Measurements from ENCODE around the gene MYBPHL.

The MYBPHL gene

GRCh38 chr1:109272021-109272799, 34.6 kb downstream of the MYBPHL start:
- no peaks in the 10 kb centered on the region; the same call in 1 of the 2 replicates for H3K36me3 ChIP-seq (ENCODE audit: insufficient read depth, low read length)
- no peaks in the 10 kb centered on the region for H3K9me3 ChIP-seq (ENCODE audit: low read depth, low read length)
- no peak overlapping the region for H3K27ac ChIP-seq
- DNase-seq (ENCODE audit: low read depth, low spot score): no peak
- H3K4me3 ChIP-seq: no peak overlapping the region
- no peak overlapping the region for H3K9ac ChIP-seq (ENCODE audit: insufficient read length)
- TF ChIP-seq FOXP2 (optimal IDR thresholded peaks at IDR 0.05; ENCODE audit: control extremely low read depth, extremely low read length, insufficient read depth): no peak
- no peak for TF ChIP-seq POLR2AphosphoS5 (IDR thresholded peaks at IDR 0.05; ENCODE audit: borderline replicate concordance, low read depth, low read length)
- TF ChIP-seq EZH2 (IDR thresholded peaks at IDR 0.05): no peak

DNA sequence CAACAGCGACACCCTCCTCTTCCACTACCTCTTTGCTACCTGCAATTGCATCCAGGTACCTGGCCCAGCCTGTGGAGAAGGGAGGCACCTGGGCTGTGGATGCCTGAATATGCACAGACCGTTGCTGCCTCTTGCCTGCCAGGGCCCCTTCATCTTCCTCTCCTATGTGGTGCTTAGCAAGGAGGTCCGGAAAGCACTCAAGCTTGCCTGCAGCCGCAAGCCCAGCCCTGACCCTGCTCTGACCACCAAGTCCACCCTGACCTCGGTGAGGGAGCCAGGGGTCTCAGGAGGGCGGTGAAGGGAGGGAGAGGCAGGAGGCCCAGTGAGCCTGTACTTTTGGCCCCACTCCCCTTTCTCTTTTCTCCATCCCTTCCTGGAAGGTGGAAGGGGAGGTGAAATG, 35.4 kb downstream of the MYBPHL start:
- Histone ChIP-seq H3K9ac (ENCODE audit: insufficient read length) (no peak overlapping the region), H3K9me3 (ENCODE audit: low read depth, low read length) (no peaks in the 10 kb centered on the region), H3K36me3 (ENCODE audit: insufficient read depth, low read length) (no peaks in the 10 kb centered on the region; the same call in 1 of the 2 replicates), H3K27ac (no peak overlapping the region), H3K4me3 (no peak overlapping the region)
- TF ChIP-seq POLR2AphosphoS5 (IDR thresholded peaks at IDR 0.05; ENCODE audit: borderline replicate concordance, low read depth, low read length) (no peak), EZH2 (IDR thresholded peaks at IDR 0.05) (no peak), FOXP2 (optimal IDR thresholded peaks at IDR 0.05; ENCODE audit: control extremely low read depth, extremely low read length, insufficient read depth) (no peak)
- no peak for DNase-seq (ENCODE audit: low read depth, low spot score)

DNA sequence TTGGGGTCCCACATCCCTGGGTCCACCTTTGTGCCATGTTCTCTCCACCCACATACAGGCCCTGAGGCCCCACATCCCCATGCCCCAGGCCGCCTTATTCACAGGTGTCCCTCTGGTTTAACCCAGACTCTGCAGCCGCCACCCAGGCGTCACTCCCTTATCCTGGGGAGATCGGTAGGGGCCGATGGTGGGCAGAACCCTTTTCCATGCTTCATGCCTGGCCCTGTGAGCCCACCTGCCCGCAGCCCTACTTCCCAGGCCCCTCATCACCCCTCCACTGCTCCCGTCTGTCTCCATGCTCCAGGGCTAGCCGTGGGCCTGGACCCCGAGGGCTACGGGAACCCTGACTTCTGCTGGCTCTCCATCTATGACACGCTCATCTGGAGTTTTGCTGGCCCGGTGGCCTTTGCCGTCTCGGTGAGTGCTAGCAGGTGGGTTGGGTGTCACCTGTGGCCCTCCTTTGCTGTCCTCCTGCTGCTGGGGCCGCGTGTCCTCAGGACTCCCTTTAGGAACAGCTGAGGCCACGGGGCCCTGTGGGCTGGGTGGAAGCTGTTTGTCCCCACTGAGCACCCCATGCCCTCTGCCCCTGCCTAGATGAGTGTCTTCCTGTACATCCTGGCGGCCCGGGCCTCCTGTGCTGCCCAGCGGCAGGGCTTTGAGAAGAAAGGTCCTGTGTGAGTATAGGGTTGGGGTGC, 36.0 kb downstream of the MYBPHL start:
- Histone ChIP-seq H3K9ac (ENCODE audit: insufficient read length) (no peak overlapping the region), H3K27ac (no peak overlapping the region), H3K9me3 (ENCODE audit: low read depth, low read length) (no peaks in the 10 kb centered on the region), H3K4me3 (no peak overlapping the region), H3K36me3 (ENCODE audit: insufficient read depth, low read length) (no peaks in the 10 kb centered on the region; the same call in 1 of the 2 replicates)
- no peak for TF ChIP-seq POLR2AphosphoS5 (IDR thresholded peaks at IDR 0.05; ENCODE audit: borderline replicate concordance, low read depth, low read length)
- no peak for TF ChIP-seq EZH2 (IDR thresholded peaks at IDR 0.05)
- no peak for TF ChIP-seq FOXP2 (optimal IDR thresholded peaks at IDR 0.05; ENCODE audit: control extremely low read depth, extremely low read length, insufficient read depth)
- DNase-seq (ENCODE audit: low read depth, low spot score): no peak

DNA sequence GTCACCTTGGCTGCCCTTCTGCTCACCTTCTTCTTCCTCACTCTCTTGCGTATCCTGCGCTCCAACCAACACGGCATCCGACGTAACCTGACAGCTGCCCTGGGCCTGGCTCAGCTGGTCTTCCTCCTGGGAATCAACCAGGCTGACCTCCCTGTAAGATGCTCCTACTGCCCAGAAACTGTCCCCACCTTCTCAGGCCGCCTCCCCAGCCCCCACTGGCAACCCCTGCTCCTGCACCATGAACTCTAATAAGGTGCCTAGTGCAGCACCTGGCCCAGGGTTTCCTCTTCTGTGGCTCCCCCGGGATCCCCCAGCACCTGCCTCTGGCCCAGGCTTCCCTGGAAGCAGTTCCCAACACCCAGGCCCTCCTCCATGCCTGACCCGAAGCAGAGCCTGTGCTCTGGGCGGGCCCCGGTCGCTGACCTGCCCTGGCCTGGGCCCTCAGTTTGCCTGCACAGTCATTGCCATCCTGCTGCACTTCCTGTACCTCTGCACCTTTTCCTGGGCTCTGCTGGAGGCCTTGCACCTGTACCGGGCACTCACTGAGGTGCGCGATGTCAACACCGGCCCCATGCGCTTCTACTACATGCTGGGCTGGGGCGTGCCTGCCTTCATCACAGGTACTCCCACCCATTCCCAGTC, 36.7 kb downstream of the MYBPHL start:
- H3K36me3 ChIP-seq (ENCODE audit: insufficient read depth, low read length): no peaks in the 10 kb centered on the region; the same call in 1 of the 2 replicates

GRCh38 chr1:109269212-109269980, 37.4 kb downstream of the MYBPHL start:
- H3K9me3 ChIP-seq (ENCODE audit: low read depth, low read length): no peaks in the 10 kb centered on the region
- no peak overlapping the region for H3K27ac ChIP-seq
- no peak for DNase-seq (ENCODE audit: low read depth, low spot score)
- TF ChIP-seq FOXP2 (optimal IDR thresholded peaks at IDR 0.05; ENCODE audit: control extremely low read depth, extremely low read length, insufficient read depth): no peak
- TF ChIP-seq EZH2 (IDR thresholded peaks at IDR 0.05): no peak
- no peak for TF ChIP-seq POLR2AphosphoS5 (IDR thresholded peaks at IDR 0.05; ENCODE audit: borderline replicate concordance, low read depth, low read length)
- H3K36me3 ChIP-seq (ENCODE audit: insufficient read depth, low read length): no peaks in the 10 kb centered on the region; the same call in 1 of the 2 replicates
- no peak overlapping the region for H3K9ac ChIP-seq (ENCODE audit: insufficient read length)
- H3K4me3 ChIP-seq: no peak overlapping the region

More for the DNA sequence above, 36.7 kb downstream of the MYBPHL start:
- Histone ChIP-seq H3K9ac (ENCODE audit: insufficient read length) (no peak overlapping the region), H3K27ac (no peak overlapping the region), H3K4me3 (no peak overlapping the region), H3K9me3 (ENCODE audit: low read depth, low read length) (no peaks in the 10 kb centered on the region)
- TF ChIP-seq POLR2AphosphoS5 (IDR thresholded peaks at IDR 0.05; ENCODE audit: borderline replicate concordance, low read depth, low read length): no peak
- no peak for TF ChIP-seq FOXP2 (optimal IDR thresholded peaks at IDR 0.05; ENCODE audit: control extremely low read depth, extremely low read length, insufficient read depth)
- no peak for TF ChIP-seq EZH2 (IDR thresholded peaks at IDR 0.05)
- DNase-seq (ENCODE audit: low read depth, low spot score): no peak

GRCh38 chr1:109268431-109269211, 38.2 kb downstream of the MYBPHL start:
- H3K9me3 ChIP-seq (ENCODE audit: low read depth, low read length): no peaks in the 10 kb centered on the region
- TF ChIP-seq EZH2 (IDR thresholded peaks at IDR 0.05) (no peak), POLR2AphosphoS5 (IDR thresholded peaks at IDR 0.05; ENCODE audit: borderline replicate concordance, low read depth, low read length) (no peak), FOXP2 (optimal IDR thresholded peaks at IDR 0.05; ENCODE audit: control extremely low read depth, extremely low read length, insufficient read depth) (no peak)
- DNase-seq (ENCODE audit: low read depth, low spot score): no peak
- no peak overlapping the region for H3K9ac ChIP-seq (ENCODE audit: insufficient read length)
- no peak overlapping the region for H3K4me3 ChIP-seq
- no peak overlapping the region for H3K27ac ChIP-seq
- no peaks in the 10 kb centered on the region; the same call in 1 of the 2 replicates for H3K36me3 ChIP-seq (ENCODE audit: insufficient read depth, low read length)

DNA sequence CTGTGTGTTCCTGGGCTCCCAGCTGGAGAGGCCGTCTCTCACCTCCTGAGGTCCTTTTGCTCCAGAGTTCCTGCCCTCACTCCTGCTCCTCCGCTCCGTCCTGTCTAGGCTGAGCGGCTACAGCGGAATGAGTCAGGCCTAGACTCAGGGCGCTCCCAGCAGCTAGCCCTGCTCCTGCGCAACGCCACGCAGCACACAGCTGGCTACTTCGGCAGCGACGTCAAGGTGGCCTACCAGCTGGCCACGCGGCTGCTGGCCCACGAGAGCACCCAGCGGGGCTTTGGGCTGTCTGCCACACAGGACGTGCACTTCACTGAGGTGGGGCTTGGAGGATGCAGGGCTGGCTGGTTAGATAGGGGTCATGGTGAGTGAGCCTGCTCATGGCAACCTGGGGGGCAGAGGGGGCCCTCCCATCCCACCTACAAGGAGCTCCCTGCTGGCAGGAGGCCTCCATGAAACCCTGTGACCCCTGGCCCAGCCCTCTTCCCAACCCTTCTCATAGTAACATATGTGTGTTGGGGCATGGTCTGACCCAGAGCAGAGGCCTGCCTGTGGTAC, 39.0 kb downstream of the MYBPHL start:
- H3K36me3 ChIP-seq (ENCODE audit: insufficient read depth, low read length): no peaks in the 10 kb centered on the region; the same call in 1 of the 2 replicates
- no peak overlapping the region for H3K27ac ChIP-seq
- H3K4me3 ChIP-seq: no peak overlapping the region
- H3K9ac ChIP-seq (ENCODE audit: insufficient read length): no peak overlapping the region
- no peak for TF ChIP-seq FOXP2 (optimal IDR thresholded peaks at IDR 0.05; ENCODE audit: control extremely low read depth, extremely low read length, insufficient read depth)
- TF ChIP-seq POLR2AphosphoS5 (IDR thresholded peaks at IDR 0.05; ENCODE audit: borderline replicate concordance, low read depth, low read length): no peak
- no peak for TF ChIP-seq EZH2 (IDR thresholded peaks at IDR 0.05)
- DNase-seq (ENCODE audit: low read depth, low spot score): no peak
- no peaks in the 10 kb centered on the region for H3K9me3 ChIP-seq (ENCODE audit: low read depth, low read length)

Measured in SK-N-MC (cell line).